HepG2 (cell line): Measurements from ENCODE around the gene HS6ST2. TPM values are rescaled to one million over a fixed set of nuclear protein-coding genes. Genes with fewer than 3 reads are reported as not detected.

Source experiments
- FOXK1 ChIP-seq: sonication (generic); formaldehyde crosslinking; IDR thresholded peaks from 2 replicates; pipeline ENCODE4 v1.4.0; 2020; ENCODE audit warnings: low read depth, missing genetic modification reagents, borderline replicate concordance
- GTF2F1 ChIP-seq: fragments of 150-350 bp; IDR thresholded peaks from 2 replicates; pipeline ENCODE4 v1.6.1; 2014; ENCODE audit warnings: low read length
- KLF13 ChIP-seq: sonication (generic); formaldehyde crosslinking; IDR thresholded peaks from 2 replicates; pipeline ENCODE4 v1.4.0; 2020; ENCODE audit warnings: mild to moderate bottlenecking, missing genetic modification reagents
- MATR3 ChIP-seq: sonication (generic); formaldehyde crosslinking; IDR thresholded peaks from 2 replicates; pipeline ENCODE4 v1.4.0; 2020; ENCODE audit warnings: missing genetic modification reagents
- MYPOP ChIP-seq: sonication (generic); formaldehyde crosslinking; IDR thresholded peaks from 2 replicates; pipeline ENCODE4 v1.8.1; 2023; ENCODE audit warnings: mild to moderate bottlenecking, moderate library complexity, missing genetic modification reagents
- PAWR ChIP-seq: sonication (generic); formaldehyde crosslinking; IDR thresholded peaks from 2 replicates; pipeline ENCODE4 v1.4.0; 2020; ENCODE audit warnings: missing genetic modification reagents, mild to moderate bottlenecking, borderline replicate concordance
- REL ChIP-seq: sonication (generic); formaldehyde crosslinking; conservative IDR thresholded peaks from 2 replicates; pipeline ENCODE4 v1.8.0; 2022; ENCODE audit warnings: mild to moderate bottlenecking, missing genetic modification reagents, moderate library complexity
- U2AF2 ChIP-seq: fragments of 200-400 bp; formaldehyde crosslinking; IDR thresholded peaks from 2 replicates; pipeline ENCODE4 v1.6.1; 2017; ENCODE audit warnings: low read depth, mild to moderate bottlenecking, low read length
- ZBTB34 ChIP-seq: sonication (generic); formaldehyde crosslinking; IDR thresholded peaks from 2 replicates; pipeline ENCODE4 v1.8.0; 2022; ENCODE audit warnings: mild to moderate bottlenecking, missing genetic modification reagents
- ZBTB37 ChIP-seq: sonication (generic); formaldehyde crosslinking; IDR thresholded peaks from 2 replicates; pipeline ENCODE4 v1.4.0; 2020; ENCODE audit warnings: mild to moderate bottlenecking, missing genetic modification reagents
- ZNF333 ChIP-seq: sonication (generic); formaldehyde crosslinking; IDR thresholded peaks from 2 replicates; pipeline ENCODE4 v1.4.0; 2020; ENCODE audit warnings: mild to moderate bottlenecking, missing genetic modification reagents, borderline replicate concordance
- ZNF549 ChIP-seq: sonication (generic); formaldehyde crosslinking; IDR thresholded peaks from 2 replicates; pipeline ENCODE4 v1.5.0; 2020; ENCODE audit warnings: missing genetic modification reagents
- ZNF652 ChIP-seq: IDR thresholded peaks from 2 replicates; pipeline ENCODE4 v1.6.1; 2016; ENCODE audit warnings: low read depth, borderline replicate concordance
- ZNF704 ChIP-seq: sonication (generic); formaldehyde crosslinking; IDR thresholded peaks from 2 replicates; pipeline ENCODE4 v1.8.1; 2023; ENCODE audit warnings: mild to moderate bottlenecking, inconsistent platforms, moderate library complexity, missing genetic modification reagents, borderline replicate concordance
- ZSCAN9 ChIP-seq: IDR thresholded peaks from 2 replicates; pipeline ENCODE4 v1.6.1; 2016; ENCODE audit warnings: borderline replicate concordance
- polyA plus RNA-seq, 8 experiments: library from polyadenylated mRNA; depleted of rRNA in 3 of 8; stranded (reverse) in 7 of 8; unstranded in 1 of 8; fragments of >200 nt; fragmentation: Illumina TruSeq in 4 of 8; extraction: Trizol in 4 of 8; gene quantifications; 2 replicates each; pipeline versions ENCODE4 v1.2.1 to v1.2.3, GENCODE V29; 2011 to 2016; ENCODE audit warnings: low read depth in 4 of 8, missing spikeins in 1 of 8, mixed read lengths in 1 of 8; ENCODE audit not compliant: insufficient read depth in 1 of 8
- total RNA-seq, 5 experiments: library from RNA; depleted of rRNA; stranded (reverse); fragments of >200 nt; fragmentation: Illumina TruSeq; extraction: Trizol; gene quantifications; 2 replicates each; pipeline ENCODE4 v1.2.3, GENCODE V29; 2016; ENCODE audit warnings: low read depth in 1 of 5
- TF ChIP-seq, protein P1 (sequence below): IDR thresholded peaks from 2 replicates; pipeline ENCODE4 v1.6.1; 2016; ENCODE audit warnings: low read depth, control low read depth
- TF ChIP-seq, protein P2 (sequence below): IDR thresholded peaks from 2 replicates; pipeline ENCODE4 v1.6.1; 2016
- TF ChIP-seq, protein P3 (sequence below): sonication (generic); formaldehyde crosslinking; conservative IDR thresholded peaks from 2 replicates; pipeline ENCODE4 v1.4.0; 2020; ENCODE audit warnings: missing genetic modification reagents
- TF ChIP-seq, protein P4 (sequence below): sonication (generic); formaldehyde crosslinking; IDR thresholded peaks from 2 replicates; pipeline ENCODE4 v1.5.0; 2020; ENCODE audit warnings: missing genetic modification reagents

Gene HS6ST2
- total and polyA plus RNA-seq, 2 of the 13 experiments (the other 11 are each of a cell fraction or from before 2014, with no cell fraction given), result 0.05 TPM; not detected in 1

DNA sequence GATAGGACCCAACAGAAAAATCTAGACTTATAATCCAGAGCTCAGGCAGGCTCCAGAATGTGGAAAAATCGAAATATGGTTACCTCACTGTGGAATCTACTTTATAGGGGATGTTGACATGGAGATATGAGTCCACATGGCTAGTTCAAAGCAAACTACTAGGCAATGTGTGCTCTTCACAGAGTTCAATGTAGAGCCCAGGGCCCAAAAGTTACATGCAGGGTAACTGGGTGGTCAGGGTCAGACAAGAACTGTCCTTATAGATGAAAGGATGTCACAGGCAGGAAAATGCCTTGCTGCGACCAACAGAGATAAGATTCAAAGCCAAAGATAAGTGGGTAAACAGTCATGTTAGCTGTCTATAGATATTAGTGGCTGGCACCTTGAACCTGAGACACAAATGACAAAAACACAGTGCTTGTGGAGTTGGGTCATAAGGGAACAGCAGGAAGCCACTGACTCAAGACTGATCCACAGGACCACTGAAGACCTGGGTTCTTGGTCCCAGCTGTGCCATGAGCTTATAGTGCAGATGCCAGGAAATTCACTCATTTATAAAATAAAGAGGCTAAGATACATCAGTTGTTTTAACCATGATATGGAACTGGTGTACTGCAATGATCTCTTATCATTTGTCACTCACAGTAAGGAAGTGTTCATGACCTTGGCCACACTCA is 367.9 kb downstream of the HS6ST2 start (continued):
- peak; percentile 35; the same call in 1 of the 2 replicates for TF ChIP-seq ZBTB37 (CRISPR knock-in tag)
- TF ChIP-seq, protein P1, sequence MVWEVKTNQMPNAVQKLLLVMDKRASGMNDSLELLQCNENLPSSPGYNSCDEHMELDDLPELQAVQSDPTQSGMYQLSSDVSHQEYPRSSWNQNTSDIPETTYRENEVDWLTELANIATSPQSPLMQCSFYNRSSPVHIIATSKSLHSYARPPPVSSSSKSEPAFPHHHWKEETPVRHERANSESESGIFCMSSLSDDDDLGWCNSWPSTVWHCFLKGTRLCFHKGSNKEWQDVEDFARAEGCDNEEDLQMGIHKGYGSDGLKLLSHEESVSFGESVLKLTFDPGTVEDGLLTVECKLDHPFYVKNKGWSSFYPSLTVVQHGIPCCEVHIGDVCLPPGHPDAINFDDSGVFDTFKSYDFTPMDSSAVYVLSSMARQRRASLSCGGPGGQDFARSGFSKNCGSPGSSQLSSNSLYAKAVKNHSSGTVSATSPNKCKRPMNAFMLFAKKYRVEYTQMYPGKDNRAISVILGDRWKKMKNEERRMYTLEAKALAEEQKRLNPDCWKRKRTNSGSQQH (CRISPR knock-in tag), result no peak
- TF ChIP-seq ZNF549 (CRISPR knock-in tag), result no peak
- TF ChIP-seq ZSCAN9 (CRISPR knock-in tag), result peak; percentile 68; the same call in 1 of the 2 replicates
- peak; percentile 52; the same call in 1 of the 2 replicates for TF ChIP-seq MYPOP (CRISPR knock-in tag)
- peak; percentile 24; the same call in 1 of the 2 replicates for TF ChIP-seq ZBTB34 (CRISPR knock-in tag)
- TF ChIP-seq ZNF704 (CRISPR knock-in tag), result no peak
- no peak for TF ChIP-seq PAWR (CRISPR knock-in tag)
- no peak for TF ChIP-seq REL (CRISPR knock-in tag)
- peak; percentile 96 for TF ChIP-seq FOXK1
- TF ChIP-seq ZNF333, result no peak
- TF ChIP-seq, protein P2, sequence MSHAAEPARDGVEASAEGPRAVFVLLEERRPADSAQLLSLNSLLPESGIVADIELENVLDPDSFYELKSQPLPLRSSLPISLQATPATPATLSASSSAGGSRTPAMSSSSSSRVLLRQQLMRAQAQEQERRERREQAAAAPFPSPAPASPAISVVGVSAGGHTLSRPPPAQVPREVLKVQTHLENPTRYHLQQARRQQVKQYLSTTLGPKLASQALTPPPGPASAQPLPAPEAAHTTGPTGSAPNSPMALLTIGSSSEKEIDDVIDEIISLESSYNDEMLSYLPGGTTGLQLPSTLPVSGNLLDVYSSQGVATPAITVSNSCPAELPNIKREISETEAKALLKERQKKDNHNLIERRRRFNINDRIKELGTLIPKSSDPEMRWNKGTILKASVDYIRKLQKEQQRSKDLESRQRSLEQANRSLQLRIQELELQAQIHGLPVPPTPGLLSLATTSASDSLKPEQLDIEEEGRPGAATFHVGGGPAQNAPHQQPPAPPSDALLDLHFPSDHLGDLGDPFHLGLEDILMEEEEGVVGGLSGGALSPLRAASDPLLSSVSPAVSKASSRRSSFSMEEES, result peak; percentile 75
- TF ChIP-seq, protein P3, sequence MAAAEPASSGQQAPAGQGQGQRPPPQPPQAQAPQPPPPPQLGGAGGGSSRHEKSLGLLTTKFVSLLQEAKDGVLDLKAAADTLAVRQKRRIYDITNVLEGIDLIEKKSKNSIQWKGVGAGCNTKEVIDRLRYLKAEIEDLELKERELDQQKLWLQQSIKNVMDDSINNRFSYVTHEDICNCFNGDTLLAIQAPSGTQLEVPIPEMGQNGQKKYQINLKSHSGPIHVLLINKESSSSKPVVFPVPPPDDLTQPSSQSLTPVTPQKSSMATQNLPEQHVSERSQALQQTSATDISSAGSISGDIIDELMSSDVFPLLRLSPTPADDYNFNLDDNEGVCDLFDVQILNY (CRISPR knock-in tag), result no peak
- TF ChIP-seq KLF13, result no peak
- TF ChIP-seq, protein P4, sequence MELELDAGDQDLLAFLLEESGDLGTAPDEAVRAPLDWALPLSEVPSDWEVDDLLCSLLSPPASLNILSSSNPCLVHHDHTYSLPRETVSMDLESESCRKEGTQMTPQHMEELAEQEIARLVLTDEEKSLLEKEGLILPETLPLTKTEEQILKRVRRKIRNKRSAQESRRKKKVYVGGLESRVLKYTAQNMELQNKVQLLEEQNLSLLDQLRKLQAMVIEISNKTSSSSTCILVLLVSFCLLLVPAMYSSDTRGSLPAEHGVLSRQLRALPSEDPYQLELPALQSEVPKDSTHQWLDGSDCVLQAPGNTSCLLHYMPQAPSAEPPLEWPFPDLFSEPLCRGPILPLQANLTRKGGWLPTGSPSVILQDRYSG (CRISPR knock-in tag), result no peak
- peak; percentile 68; the same call in 1 of the 2 replicates for TF ChIP-seq ZNF652 (CRISPR knock-in tag)
- TF ChIP-seq U2AF2, result no peak
- no peak for TF ChIP-seq MATR3 (CRISPR knock-in tag)
- TF ChIP-seq GTF2F1, result no peak
